Subcutaneous adipose tissue (tissue), 4 donors: ENCODE data around the gene FAM20A. TPM values are rescaled to one million over a fixed set of nuclear protein-coding genes. Genes with fewer than 3 reads are reported as not detected.

Experiments used
- total RNA-seq, 4 donors: library from RNA; depleted of rRNA; stranded (reverse); fragments of >200 nt; gene quantifications; one replicate each; pipeline ENCODE4 v1.1.0, GENCODE V29; 2016
- TF ChIP-seq, protein P1 (sequence below): fragments of 450-650 bp; IDR thresholded peaks from one replicate; pipeline ENCODE4 v1.5.1; 2016; ENCODE audit warnings: low read depth, mild to moderate bottlenecking, control low read depth, antibody characterized with exemption, moderate library complexity

FAM20A gene
- total RNA-seq, 4 donors from 2014 or later, result 7.7 to 17.0 (median 12.3) TPM

DNA sequence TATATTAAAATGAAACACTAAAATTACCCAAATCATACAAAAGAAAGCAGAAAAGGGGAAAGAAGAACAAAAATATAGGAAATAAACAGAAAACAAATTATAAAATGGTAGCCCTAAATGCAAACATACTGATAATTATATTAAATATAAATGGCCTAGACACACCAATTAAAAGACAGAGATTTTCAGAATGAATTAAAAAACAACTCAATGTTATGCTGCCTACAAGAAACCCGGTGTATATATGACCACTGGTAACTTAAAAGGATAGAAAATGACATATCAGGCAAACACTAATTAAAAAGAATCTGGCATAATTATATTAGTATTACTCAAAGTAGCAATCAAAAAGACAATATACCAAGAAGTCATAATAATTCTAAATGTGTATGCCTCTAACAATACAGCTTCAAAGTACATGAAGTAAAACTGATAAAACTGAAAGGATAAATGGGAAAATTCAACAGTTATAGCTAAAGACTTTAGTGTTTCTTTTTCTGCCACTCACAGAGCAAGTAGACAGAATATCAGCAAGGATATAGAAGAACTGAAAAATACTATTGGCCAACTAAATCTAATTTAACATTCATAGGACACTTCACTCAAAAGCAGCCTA is 7.5 kb upstream of the FAM20A start:
- TF ChIP-seq, protein P1, sequence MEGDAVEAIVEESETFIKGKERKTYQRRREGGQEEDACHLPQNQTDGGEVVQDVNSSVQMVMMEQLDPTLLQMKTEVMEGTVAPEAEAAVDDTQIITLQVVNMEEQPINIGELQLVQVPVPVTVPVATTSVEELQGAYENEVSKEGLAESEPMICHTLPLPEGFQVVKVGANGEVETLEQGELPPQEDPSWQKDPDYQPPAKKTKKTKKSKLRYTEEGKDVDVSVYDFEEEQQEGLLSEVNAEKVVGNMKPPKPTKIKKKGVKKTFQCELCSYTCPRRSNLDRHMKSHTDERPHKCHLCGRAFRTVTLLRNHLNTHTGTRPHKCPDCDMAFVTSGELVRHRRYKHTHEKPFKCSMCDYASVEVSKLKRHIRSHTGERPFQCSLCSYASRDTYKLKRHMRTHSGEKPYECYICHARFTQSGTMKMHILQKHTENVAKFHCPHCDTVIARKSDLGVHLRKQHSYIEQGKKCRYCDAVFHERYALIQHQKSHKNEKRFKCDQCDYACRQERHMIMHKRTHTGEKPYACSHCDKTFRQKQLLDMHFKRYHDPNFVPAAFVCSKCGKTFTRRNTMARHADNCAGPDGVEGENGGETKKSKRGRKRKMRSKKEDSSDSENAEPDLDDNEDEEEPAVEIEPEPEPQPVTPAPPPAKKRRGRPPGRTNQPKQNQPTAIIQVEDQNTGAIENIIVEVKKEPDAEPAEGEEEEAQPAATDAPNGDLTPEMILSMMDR, result no peak

DNA sequence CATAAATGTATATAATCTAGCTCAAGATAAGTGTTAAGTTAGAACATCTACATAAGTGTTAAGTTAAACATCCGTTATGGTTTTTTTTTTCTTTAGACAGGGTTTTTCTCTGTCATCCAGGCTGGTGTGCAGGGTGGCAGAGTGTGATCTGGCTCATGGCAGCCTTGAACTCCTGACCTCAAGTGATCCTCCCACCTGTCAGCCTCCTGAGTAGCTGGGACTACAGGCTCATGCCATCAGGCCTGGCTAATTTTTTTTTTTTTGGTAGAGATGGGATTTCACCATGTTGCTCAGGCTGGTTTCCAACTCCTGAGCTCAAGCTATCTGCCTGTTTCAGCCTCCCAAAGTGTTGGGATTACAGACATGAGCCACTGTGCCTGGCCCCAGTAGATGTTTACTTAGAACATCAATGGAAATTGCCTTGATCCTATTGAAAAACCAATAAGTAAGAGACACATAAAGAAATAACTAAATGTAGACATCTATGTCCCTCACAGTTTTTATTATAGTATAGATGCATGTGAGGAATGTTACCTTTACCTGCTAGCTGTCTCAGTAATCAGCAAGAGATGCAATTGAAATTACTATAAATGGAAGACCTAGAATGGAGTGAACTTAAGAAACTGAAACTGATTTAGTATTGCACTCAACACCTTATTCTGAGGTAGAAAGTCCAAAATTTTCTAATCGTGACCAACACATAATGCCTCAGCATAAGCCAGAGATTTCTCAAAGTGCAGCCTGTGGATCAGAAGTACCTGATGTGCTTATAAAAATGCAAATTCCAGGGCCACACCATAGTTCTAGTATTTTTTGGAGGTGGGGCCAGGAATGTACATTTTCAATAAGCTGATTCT is 5.5 kb upstream of the FAM20A start:
- TF ChIP-seq, protein P1, result no peak

DNA sequence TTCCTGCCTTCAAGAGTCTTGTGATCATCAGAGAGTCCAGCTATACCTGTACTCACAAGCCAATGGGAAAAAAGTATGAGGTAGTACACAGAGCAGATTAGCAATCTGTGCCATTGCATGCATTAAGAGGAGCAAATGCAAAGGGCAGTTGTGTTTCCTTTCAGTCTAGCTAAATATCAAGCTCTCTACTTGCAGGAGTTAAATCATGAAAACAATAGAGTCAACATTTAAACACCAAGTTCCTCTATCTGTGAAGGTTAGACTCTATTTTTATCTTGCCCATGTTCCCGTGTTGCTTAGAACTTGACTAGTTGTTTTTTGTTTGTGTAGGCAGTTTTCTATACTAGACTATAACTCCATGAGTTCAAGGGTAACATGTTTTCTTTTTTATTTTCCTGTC is 4.7 kb upstream of the FAM20A start:
- TF ChIP-seq, protein P1, result no peak

DNA sequence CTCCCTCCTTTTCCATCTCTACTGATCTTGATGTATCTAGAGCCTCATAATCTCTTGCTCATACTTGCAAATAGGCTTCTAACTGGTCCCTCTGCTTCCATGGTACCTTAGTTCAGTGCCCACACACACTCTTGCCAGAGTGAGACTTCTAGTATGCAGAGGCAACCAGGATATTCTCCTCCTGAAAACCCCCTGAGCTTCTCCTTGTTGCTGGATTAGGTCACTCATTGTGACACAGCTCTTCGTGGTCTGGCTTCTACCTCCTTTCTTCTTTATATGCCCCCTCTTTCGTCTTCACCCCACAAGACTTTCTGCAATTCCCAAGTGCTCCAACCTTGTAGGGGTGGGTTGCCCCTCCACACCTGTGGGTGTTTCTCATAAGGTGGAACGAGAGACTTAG is 2.5 kb upstream of the FAM20A start:
- TF ChIP-seq, protein P1, result no peak

DNA sequence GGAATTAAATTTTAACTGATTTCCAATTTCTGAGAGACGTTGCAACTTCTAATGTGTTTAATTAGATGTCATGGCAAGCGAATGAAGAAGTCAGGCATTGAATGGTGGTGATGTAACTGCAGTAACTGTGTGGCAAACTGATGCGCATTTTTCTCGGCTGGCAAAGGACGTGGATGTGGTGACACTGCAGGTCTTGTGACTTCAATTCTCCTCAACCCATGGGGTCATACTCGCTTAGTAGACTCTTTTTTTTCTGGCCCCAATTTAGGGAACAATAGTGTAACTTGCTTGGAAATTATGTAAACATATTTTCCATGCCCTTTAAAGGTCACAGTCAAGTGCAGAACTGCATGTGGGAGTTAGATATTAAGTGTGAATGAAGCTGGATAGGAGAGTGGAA is 1.9 kb upstream of the FAM20A start:
- TF ChIP-seq, protein P1, result no peak

DNA sequence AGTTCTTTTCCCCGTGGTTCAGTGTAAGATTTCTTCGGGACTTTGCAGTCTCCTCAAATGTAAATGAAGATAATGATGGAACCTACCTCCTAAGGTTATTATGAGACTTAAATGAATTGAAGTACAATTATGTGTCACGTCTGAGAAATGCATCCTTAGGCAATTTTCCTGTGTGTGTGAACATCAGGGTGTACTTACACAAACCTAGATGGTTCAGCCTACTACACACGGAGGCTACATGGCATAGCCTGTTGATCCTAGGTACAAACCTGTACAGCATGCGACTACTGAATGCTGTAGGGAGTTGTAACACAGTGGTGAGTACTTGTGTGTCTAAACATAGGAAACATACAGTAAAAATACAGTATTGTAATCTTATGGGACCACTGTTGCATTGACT is 1.1 kb upstream of the FAM20A start:
- TF ChIP-seq, protein P1, result no peak

DNA sequence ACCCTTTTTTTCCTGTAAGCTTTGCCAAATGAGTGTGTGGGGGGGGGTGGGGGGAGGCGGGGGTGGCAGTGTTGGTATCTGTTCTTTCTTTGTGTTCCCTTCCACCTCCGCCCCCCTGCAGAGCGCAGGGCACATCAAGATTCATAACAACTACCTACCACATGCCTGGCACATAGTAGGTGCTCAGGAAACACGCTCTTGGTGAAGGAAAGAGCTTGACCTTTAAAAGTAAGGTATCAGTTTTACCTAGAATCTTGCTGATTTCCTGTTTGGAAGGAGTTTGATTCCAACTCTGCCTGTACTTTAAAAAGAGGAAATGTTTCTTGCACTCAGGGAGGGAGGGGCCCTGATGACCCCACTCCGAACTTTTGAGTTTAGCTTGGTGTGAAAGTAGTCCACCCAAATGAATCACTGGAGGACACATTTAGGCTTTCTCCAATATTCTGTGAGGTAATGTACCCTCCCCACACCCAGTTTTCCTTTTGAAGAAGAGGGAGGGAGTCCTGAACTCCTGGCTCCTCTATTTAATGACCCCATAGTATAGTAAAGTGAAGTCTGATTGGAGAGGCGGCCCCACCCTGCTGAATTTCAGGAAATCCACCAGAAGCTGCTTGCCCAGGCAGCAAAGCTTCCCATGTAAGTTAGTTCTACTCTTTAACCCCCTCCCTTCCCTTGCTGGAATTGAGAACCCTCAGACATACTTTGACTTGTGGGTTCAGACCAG is 560 bp upstream of the FAM20A start:
- TF ChIP-seq, protein P1, result no peak
